Measurements from ENCODE around the gene CRK.

Gene CRK

DNA sequence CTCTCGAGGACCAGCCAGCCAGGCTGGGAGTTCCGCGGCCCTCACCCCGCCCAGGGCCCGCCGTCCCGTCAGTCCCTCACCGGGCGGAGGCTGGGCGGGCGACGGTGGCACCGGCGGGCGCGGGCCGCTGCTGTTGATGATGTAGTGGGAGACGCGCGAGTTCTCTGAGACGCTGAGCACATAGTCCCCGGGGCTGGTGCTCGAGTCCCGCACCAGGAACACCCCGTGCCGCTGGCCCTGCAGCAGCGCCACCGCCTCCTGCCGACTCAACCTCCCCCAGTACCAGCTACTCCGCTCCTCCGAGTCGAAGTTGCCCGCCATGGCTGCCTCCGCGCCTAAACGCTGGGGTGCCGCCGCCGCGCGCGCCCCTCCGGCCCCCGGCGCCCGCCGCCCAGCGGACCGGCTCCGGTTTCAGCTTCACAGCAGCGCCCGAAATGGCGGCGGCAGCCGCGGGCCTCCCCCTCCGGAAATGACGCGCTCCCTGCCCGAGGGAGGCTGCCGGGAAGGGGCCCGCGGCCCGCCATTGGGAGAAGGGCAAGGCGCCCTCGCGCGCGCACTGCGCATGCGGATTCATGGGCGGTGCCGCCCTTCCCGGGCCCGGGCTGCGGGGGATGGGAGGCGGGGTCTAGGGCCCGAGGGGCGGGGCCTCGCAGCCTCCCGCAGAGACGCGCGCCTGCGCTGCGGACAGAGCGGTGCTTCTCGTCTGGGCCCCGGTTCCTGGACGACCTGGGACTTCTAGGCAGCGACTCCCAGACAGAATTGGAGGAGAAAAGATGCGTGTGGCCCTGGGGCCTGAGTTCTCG lies at the start of gene CRK:
CRK (minus strand) TSS at position 436 of the 803 bp plus-strand sequence; CDS start at position 321, 115 bp downstream.
- DNase-seq (ENCODE audit: low read depth), result peak; percentile 59

DNA sequence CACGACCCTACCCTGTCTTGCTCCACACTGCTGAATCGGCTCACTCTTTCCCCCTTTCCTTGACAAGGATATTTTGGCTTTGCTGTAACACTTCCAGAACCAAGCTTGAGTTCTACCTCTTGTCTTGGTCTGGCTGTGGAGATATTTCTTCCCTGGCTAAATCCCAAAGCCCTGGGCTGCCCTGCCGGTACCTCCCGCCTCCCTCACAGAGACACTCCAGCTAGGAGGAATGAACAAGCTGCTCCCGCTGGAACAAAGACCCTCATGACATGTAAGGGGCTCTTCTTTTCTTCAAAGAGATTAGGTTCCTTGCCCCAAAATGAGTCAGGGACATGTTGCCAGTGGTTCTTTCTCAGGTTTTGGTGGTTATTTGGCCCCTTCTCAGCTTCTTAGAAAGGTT lies 49.6 kb upstream of the CRK start:
- no peak for DNase-seq (ENCODE audit: low read depth)

DNA sequence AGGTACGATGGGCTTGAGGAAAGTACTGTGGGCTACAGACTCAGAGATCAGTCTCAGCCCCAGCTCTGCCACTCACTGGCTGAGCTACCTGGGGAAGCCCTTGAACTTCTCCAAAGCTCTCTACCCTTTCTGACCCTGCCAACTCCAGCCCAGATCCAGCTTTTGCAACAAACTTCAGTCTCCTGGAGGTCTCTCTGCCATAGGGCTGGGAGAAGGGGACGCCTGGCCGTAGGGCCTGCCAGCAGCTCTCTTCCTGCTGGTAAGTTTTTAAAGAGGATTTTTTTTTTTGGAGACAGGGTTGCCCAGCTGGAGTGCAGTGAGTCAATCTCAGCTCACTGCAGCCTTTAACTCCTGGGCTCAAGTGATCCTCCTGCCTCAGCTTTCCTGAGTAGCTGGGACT lies 48.8 kb upstream of the CRK start:
- DNase-seq (ENCODE audit: low read depth), result no peak

DNA sequence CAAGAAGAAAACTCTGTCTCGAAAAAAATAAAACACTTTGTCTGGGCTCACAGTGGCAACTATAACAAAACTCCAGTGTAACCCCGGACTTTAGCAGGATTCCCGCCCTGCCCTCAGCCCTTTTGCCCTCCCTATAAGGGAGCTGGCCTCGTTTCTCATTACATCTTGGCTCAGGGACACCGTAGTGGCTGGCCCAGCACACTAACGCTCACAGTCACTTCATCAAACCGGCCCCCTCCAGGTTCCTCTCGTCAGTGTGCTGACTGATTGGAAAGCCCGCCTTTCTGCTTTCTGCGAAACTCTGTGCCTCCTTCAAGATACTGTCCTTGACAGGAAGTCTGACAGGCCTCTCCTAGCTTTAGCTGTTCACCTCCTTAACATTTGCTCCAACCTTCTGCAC lies 47.7 kb upstream of the CRK start:
- no peak for DNase-seq (ENCODE audit: low read depth)

DNA sequence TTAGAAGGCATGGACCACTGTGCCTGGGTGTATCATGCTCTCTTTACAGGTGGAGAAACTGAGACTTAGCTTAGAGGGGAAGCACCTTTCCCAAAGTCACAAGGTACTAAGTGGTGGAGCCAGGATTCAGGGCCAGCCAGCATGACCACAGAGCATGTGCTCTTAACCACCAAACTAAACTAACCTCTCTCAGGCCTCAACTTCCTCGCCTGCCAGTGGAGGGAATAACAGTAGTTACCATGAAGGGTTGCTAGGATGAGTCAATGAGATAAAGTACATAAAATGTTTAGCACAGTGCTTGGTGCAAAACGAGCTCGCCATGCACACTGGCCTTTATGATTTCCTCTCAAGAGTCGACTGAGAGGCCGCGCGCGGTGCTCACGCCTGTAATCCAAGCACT lies 42.8 kb upstream of the CRK start:
- DNase-seq (ENCODE audit: low read depth), result no peak

DNA sequence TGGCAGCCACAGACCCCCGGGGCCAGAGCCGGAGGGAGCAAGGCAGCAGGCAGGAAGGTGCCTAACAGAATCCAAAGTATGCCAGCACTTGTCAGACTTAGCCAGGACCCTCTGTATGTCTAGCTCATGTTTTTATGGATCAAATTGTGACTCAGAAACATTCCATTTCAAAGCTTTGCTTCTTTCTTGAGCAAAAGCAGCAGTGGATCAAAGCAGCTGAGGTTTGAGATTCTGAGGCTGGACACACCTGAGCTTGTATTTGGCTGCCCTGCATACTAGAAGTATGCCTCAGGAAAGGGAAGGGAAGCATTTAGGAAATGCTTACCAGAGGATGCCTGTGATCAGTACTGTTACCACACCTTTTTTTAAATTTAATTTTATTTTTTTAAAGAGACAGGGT lies 42.2 kb upstream of the CRK start:
- no peak for DNase-seq (ENCODE audit: low read depth)

DNA sequence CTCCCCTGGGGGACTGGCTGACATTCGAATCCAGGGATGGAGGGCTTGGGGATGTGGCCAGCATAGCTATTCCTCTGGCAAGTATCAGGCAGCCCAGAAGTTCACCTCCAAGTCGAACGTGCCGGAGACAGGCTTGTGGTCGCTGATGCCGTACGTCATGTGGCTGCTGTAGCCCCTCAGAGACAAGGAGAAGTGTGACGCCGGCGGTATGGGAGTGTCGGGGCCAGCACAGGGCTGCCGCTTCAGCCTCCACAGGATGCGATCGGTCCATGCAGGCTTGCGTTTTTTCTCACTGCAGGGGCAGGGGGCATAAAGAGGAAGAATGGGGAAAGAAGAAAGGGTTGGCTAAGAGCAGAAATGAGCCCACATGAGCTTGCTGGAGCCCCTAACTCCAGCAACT lies 41.8 kb upstream of the CRK start:
- DNase-seq (ENCODE audit: low read depth), result no peak

DNA sequence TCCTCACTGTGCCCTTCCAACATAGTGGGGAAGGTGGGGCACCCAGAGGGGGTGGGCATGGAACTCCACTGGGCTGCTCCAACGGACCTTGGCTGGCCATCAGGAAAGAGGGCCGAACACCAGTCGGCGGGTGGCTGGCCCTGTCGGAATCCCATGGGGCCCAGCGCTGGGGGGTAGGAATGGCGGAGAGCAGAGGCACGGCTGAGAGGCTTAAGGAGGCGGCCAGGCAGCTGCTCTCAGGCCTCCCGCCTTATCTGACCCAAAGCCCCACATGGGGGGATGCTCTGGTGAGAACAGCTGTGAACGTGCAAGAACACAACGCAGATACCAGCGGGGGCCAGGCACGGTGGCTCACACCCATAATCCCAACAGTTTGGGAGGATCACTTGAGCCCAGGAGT lies 40.8 kb upstream of the CRK start:
- no peak for DNase-seq (ENCODE audit: low read depth)

DNA sequence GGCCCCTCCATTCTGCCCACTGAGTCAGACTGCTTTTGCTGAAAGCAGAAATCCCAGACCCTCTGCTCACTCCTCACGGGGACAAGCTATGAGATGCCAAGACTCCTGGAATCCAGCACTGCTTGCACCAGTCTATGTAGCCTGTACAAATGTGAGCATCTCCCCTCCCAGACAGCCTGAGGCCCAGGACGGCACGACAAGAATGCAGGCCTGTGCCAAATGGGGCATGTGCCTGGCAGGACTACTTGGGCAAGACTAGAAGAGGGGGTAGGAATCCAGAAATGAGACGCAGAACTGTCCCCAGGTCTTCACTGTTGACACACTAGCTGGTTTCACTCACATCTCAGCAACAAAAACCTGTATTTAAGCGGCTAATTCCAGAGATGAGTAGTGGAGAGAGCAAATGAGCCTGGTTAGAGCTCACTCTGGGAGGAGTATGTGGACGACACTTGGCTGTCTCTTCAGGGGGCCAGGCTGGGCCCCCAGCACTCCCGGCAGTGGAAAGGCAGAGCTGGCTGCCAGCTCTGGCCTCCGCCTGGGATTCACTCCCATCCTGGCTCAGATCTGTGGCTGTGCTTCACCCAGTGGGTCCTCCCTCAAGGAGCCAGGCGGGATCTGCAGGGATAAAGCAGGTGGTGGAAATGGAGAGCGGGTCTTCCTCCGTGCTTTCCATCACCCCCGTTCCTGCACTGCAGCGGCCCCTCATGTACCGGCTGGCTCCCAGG lies 39.4 kb upstream of the CRK start:
- no peak for DNase-seq (ENCODE audit: low read depth)

DNA sequence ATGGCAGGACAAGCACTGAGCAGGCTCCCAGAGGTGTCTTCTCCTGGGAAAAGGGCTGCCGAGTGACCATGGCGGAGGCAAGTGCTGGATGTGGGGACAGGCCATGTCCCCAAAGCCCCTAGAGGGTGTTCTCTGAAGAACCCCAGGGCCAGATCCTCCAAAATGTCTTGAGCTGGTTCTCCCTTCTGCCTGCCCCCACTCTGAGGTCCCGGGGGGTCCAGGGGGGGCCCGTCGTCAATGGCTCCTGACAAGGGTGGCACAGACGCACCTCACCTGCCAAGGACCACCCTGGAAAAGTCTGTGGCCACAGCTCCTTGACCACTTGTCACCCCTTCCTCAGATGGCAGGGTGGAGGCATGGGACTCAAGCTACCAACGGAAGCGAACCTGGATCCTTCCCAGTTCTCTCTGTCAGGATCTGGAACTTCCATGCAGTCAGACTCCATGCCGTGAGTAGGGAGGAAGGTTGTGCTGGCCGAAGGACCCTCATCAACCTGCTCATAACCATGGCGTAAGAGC lies 38.8 kb upstream of the CRK start:
- no peak for DNase-seq (ENCODE audit: low read depth)

DNA sequence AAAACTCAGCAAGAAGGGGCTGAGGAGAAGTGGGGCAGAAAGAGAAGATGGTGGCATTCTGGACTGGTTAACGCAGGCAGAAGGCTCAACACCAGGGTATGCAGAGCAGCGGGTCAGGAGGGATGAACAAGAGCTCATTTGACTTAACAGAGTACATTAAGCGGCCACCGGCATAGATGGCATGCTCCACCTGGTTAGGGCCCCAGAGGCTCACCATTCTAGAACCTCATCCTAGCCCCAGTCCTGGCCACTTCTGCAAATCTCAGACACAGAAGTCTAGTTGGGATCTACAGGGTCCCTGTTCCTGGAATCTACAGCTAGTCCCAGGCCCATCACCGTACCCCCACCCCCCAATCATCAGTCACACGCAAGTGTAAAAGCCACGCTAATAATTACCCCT lies 38.2 kb upstream of the CRK start:
- DNase-seq (ENCODE audit: low read depth), result no peak

DNA sequence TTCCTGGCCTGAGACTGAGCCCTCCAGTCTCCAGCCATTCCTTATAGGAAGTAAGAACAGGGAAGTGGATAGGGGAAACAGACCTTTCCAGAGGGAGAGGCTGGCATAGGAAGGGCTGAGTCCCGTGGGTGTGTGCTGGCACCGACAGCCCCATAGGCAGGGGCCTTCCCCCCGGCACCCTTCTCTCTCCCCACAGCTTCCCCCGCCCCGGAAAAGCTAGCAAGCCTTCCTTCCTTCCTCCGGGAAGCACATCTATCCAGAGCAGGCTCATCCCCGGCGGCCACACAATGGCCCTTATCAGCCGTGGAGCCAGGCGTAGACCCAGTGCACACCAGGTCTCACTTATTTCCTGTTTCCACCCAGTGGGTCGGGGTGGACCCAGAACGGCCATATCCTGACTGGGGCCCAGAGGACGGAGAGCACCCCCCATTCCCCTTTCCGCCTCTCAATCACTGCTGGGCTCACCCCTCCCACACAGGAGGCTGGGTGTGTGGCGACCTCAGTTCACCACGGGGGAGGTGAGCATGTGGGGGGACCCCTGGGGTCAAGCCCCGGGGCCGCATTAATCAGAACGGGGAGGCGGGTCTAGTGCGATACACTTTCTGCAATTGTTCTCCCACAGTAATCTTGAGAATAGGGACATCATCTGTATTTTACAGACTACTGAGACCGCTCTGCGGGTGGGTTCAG lies 37.4 kb upstream of the CRK start:
- no peak for DNase-seq (ENCODE audit: low read depth)

DNA sequence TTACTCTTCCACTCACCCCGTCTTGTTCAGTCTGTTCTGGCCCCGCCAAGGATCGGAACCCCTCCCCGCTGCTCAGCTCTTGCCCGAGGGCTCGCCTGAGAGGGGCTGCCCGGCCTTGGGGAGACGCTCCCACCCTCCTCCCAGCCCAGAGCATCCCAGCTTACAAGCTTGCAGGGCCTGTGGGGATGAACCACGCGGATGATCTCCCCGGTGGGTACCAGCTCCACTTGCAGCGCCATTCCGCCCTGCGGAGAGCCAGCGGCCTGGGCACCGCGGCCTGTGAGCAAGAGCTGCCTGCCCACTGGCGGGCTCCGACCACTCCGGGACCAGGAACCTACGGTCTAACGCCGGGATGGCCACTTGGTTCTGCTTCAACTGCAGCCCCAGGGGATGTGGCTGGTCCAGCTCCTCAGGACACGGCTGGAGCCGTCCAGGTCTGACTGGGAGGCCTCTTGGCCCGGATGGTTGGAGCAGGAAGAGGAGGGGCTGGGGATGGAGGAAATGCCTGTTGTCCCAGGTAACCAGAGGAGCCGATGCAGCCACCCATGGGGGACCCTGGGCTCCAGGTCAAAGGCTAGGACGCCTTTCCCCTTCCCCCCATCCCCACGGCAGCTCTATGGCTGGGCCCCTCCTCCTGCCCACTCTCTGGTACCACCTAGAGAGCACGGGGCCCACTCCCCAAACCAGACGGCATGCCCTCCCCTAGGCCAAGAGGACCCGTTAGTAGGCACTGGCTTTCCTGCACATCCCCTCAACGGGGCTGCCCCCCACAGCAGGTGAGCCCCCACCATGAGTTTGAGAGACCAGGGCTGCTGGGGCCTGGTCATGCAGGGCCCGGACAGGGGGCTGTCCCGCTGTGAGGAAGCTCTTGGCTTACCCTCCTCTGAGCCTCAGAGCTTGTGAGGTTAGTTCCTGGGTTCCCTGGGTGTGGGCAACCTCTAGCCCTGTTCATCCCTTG lies 36.5 kb upstream of the CRK start, which contains the start of gene MYO1C:
MYO1C (minus strand) TSS at position 438 of the 958 bp plus-strand sequence; CDS start at position 239, 199 bp downstream.
- no peak for DNase-seq (ENCODE audit: low read depth)

DNA sequence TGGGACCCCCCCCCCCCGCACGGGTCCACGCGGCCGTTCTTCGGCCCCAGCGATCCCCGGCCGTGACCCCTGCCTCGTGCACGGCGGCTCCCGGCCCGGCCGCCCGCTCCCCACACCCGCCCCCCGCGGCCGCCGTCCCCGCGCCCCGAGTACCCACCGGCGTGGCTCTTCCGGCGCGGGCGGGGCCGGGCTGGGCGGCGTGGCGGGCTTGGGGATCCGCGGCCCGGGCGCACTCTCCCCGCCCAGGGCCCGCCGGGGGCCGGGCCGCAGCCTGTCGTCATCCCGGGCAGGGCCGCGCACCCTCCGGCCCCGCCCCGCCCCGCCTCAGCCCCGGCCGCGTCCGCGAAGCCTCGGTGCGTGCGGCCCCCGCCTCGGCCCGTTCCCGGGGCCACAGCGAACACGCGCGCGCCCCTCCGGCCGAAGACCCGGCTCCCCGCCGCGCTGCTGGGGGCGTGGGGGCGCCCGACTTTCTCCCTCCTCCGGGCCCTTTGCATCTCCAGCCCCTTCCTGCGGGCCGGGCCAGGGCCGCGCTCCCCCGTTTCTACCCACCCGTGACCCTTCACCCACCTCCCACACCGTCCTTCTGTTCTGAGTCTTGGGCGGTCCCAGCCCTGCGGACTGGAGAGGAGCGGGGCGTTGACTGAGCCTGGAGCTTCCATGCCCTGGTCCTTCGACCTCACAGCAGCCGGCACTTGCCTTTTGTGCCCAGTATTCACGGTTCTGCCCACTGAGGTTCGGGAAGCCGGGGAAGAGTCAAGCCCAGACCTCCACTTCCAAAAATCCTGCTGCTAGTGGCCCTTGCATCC lies 35.6 kb upstream of the CRK start:
- DNase-seq (ENCODE audit: low read depth), result no peak

DNA sequence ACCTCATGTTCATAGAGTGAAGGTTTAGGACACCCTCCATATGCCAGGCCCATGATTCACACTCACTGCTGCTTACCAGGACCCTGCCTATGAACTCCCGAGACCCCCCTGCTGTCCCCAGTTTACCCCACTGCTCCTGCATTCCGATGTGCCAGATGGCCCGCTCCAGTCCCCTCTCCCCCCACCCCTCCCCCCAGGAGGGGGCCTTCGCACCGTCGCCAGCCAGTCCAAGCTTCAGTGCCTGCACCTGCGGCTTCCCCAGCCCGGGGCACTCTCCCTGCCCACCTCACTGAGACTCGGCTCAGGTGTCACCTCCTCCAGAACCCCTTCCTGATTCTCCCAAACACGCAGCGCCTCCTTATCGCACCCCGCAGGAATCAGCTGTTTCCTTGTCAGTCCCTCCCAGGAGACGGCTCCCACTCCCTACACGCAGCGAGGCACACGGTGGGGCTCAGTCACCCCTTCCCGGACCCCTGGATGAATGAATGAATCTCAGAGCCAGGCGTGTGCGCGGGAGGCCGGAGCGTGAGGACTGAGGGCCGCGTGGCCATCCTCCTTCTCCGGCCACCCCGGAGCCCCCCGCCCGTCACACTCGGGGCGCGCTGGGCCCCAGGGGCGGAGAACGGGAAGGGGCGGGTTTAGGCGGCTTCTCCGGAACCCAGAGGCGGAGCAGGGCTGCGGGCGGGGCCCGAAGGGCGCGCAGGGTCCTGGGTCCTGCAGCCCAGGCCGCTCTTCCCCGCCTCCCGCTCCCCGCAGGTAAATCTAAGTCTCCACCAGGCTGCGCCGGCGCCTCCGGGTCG lies 34.8 kb upstream of the CRK start:
- no peak for DNase-seq (ENCODE audit: low read depth)

DNA sequence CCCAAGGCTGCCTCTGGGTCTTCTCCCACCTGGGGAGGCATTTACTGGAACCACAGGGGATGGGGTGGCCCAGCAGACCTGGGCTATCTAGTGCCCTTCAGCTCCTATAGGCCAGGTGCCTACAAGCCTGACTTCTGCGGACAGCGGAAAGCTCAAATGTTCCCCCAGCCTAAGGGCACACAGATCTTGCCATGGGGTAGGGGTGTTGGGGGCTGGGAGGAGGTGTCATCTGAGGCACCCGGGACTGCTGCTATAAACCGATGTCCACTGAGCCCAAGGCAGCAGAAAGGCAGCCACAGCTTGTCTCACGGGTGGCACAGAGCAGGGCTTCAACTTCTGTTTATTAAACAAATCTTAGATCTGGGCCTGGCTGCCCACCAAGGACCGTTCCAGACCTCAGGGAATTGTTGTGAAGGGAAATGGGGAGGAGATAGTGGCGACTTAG lies 32.8 kb upstream of the CRK start:
- no peak for DNase-seq (ENCODE audit: low read depth)

DNA sequence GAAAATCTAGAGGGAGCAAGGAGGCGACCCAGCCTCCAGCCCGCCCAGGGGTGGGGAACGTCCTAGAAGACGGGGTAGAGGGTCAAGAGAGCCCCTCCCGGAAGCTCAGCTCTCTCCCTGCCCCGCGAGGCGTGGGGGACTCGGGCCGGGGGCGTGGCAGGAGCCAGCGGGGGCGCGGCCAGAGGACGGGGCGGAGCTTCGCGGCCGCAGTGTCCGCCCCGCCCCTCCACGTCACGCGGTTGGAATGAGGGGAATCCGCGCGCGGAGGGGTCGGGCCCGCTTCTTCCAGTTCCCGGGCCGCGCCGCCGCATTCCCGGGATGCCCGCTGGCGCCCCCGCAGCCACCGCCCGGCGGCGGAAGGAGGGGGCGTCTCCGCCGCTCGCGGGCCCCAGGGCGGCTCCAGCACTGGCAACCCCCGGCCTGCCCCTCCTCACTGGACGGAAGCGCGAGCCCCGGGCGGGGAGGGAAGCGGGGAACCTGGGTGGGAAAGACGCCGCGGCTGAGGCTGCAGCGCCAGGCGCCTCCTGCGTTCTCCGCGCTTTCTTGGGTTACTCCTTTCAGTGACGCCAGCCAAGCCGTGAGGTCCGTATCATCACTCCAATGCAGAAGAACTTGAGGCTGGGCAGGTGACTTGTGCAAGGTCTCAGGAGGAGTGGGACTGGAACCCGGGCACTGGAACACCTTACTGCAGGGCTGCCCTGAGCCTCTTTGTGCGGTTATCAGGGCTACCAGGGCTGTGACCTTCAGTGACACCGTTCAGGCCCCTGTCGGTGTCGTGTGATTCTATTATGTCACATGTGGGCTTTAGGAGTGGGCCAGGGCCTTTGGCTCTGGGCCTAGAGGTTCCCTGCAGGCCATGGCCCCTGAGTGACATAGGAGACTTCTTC lies 32.1 kb upstream of the CRK start:
- peak; percentile 51 for DNase-seq (ENCODE audit: low read depth)

DNA sequence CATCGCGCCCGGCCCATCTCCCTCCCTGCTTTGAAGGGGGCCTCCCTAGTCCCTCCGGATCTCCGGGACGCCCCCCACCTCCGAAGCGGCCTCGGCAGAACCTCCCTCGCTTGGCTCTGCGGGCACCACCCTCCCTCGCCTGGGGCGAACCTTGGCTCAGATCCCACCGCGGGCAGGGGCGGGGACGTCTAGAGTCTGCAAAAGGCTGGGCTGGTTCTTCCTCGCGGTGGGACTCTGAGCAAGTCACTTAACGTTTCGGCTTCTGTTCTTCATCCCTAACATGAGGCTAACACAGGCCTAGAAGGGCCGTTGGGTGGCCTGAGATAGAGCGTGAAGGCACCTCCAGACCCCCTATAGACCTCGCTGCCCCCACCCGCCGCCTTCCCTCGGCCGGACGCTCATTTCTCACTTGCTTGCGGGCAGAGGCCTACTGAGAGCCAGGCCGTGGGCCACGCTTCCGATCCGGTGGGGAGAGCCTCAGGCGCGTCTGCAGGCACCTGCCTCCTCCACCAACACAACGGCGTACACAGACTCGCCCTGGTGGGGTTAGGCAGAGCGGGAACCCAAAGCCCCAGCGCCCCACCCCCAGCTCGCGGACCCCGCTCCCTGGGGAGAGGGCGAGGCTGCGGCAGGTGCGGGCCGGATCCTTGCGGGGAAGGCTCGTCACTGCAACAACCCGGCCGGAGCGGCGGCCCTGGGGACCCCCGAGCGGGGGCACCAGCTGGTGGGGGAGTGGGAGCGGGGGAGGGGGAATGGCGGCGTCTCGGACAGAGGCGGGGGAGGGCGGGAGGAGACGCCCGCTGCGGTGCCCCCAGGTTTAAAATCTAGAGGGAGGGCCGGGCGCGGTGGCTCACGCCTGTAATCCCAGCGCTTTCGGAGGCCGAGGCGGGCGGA lies 31.0 kb upstream of the CRK start:
- no peak for DNase-seq (ENCODE audit: low read depth)

All from CMK (cell line).